GM12864 (cell line): ENCODE data around the gene AMIGO2.

ENCODE experiments used
- DNase-seq: peaks from one replicate; pipeline ENCODE4 v3.0.0-alpha.2; 2011; ENCODE audit warnings: low read depth
- H3K4me3 ChIP-seq: 2 replicates; pipeline ENCODE4 v1.5.1; 2011; ENCODE audit warnings: mild to moderate bottlenecking, low read depth, low read length, control low read depth
- TF ChIP-seq, protein P1 (sequence below): IDR thresholded peaks from 2 replicates; pipeline ENCODE4 v1.5.1; 2011; ENCODE audit warnings: low read depth, mild to moderate bottlenecking, moderate library complexity, low read length, control low read depth, inconsistent platforms; ENCODE audit errors: missing control alignments

Gene AMIGO2

DNA sequence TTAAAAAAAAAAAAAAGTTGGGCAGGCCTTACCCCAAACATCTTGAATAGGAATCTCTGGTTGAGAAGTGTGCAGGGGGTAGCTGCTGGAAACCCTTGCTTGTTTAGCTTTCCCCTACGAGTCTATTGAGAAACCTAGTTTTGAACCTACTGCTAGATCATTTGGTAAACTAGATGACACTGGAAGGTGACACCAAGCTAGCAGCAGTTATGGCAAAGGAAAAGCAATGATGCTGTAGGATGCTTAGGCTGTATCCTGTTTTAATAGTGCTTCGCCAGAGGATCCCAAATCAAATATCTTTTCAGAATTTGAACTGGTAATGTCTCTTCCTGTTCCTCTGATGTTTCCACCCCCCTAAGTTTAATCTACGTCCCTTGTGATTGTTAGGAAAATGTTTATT is 5.8 kb downstream of the AMIGO2 start:
- TF ChIP-seq, protein P1, sequence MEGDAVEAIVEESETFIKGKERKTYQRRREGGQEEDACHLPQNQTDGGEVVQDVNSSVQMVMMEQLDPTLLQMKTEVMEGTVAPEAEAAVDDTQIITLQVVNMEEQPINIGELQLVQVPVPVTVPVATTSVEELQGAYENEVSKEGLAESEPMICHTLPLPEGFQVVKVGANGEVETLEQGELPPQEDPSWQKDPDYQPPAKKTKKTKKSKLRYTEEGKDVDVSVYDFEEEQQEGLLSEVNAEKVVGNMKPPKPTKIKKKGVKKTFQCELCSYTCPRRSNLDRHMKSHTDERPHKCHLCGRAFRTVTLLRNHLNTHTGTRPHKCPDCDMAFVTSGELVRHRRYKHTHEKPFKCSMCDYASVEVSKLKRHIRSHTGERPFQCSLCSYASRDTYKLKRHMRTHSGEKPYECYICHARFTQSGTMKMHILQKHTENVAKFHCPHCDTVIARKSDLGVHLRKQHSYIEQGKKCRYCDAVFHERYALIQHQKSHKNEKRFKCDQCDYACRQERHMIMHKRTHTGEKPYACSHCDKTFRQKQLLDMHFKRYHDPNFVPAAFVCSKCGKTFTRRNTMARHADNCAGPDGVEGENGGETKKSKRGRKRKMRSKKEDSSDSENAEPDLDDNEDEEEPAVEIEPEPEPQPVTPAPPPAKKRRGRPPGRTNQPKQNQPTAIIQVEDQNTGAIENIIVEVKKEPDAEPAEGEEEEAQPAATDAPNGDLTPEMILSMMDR = no peak
- DNase-seq = no peak
- no peak overlapping the region for H3K4me3 ChIP-seq

DNA sequence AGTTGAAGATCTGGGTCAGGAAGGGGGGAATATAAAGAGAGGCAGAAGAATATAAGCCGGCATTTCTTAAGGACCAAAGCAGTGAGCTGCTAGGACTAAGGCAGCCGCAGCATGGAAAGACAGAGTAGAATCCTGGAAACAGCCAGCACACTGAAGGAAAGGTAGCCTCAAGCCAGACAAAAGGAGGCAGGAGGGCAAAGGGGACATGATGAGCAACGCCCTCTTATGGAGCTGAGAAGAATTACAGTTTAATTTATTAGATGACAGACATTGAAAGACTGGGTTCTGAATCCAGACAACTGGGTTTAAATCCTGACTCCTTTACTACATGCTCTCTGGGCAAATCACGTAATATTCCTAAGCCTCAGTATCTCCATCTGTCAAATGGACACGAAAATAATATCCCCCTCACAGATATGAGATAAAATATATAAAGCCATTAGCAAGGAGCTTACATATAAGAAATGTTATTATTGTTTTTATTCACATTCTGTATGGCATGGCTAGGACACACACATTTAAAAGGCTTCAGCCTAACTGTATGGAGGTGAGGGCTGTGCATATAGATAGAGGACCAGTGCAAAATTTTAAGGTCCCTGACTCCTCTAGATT is 8.4 kb downstream of the AMIGO2 start:
- no peak for DNase-seq
- TF ChIP-seq, protein P1 = peak; percentile 55
- no peak overlapping the region for H3K4me3 ChIP-seq

DNA sequence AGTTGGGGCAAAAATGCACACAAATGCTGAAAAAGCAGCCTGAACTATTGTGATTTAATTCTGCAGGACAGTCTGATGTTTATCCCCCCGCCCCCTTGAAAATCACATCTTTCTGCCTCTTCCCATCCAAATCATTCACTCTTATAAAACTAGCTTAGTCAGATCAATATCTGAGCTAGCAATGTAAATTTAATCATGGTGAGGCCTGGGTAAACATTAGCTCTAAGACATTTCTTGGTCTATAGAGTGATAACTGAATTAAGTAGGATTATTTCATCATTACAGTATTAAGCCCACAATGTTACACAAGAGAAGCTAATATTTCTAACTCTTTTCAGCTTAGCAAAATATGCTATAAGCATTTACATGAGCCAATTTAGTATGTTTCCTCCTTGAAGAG is 9.4 kb downstream of the AMIGO2 start:
- TF ChIP-seq, protein P1 = no peak
- no peak for DNase-seq
- no peak overlapping the region for H3K4me3 ChIP-seq

DNA sequence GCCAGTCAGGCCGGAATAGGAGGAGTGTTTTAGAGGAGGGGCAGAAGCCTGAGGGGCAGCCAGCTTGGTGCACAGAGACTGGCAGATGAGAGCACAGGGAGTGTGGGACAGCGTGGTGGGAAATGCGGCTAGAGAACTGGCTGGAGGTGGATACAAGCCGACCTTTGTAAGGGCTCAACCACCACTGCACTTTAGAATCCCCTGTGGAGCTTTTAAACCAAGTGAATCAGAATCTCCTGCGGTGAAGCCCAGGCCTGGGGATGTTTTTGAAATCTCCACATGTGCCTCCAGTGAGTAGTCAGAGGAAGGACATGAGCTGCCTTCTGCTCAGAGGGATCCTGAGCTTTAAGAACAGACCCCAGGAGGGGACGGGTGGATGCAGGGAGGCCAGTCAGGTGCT is 11.2 kb downstream of the AMIGO2 start:
- H3K4me3 ChIP-seq = no peak overlapping the region
- no peak for DNase-seq
- TF ChIP-seq, protein P1 = no peak

DNA sequence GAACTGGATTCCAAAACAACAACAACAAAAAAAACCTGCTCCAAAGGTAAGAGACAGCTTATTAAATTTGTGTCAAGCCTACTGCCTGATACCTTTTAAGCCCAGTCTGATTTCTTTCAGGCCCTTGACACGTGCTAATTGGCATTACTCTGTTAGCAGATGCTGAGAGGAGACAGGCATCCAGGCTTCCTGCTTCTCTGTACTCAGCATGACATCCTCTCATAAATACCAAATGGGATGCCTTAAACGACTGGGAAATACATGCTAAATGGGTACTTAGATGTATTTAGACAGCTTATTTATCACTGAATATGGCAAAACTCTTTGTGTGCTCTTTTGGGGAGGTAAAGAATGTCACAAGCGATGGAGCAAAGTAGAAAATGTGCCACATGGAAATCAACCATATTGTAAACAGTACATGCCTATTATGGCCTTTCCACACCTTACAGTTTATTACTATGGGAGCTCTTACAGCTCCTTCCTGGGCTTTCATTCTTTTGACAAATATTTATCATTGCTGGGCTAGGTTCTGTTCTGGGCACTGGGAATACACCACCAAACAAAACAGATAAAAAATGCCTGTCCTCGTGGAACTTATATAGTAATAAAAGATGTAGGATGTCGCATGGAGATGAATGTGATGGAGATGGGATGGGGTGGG is 11.9 kb downstream of the AMIGO2 start:
- TF ChIP-seq, protein P1 = no peak
- H3K4me3 ChIP-seq = no peak overlapping the region

DNA sequence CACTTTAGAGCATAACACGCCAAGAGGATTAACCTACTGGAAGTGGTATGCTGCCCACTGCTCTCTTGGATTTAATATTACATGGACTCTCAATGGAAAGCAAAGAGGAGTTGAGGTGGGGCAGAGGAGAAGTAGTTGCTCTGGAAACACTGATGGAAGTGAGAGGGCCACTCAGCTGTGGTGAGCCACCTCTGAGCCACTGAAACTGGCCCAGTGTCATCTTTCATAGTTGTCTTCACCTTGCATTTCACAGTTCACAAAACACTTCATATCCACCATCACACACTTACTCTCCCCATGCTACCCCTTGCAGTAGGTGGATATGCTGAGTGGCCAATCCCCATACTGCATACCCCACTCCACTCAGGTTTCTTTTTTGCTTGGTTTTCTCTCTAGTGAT is 12.6 kb downstream of the AMIGO2 start:
- no peak overlapping the region for H3K4me3 ChIP-seq
- no peak for DNase-seq

More for the DNA sequence above, 11.9 kb downstream of the AMIGO2 start:
- no peak for DNase-seq

More for the DNA sequence above, 12.6 kb downstream of the AMIGO2 start:
- TF ChIP-seq, protein P1 = no peak
